ENCODE results near the gene TLR7. TPM values are rescaled to one million over a fixed set of nuclear protein-coding genes. Genes with fewer than 3 reads are reported as not detected.

TLR7 gene
- total and polyA plus RNA-seq, 2 donors from 2014 or later: 0.52 to 1.7 TPM

GRCh38 chrX:12911122-12911470 lies 44.2 kb downstream of the TLR7 start:
- H3K9ac ChIP-seq (ENCODE audit: low read length in 3 of 3): no peak overlapping the region
- H3K27me3 ChIP-seq (ENCODE audit: control insufficient read depth, insufficient read depth, low read length): peaks cover 3% of the 10 kb centered on the region
- FAIRE-seq (no peak), DNase-seq (no peak)
- intact Hi-C loops (cut with DNase I): no loop called here
- TF ChIP-seq CTCF (IDR thresholded peaks at IDR 0.05; ENCODE audit: borderline replicate concordance, extremely low read depth, insufficient read depth): no peak
- H3K27ac ChIP-seq (ENCODE audit: low read depth in 2 of 2, low read length in 2 of 2): no peak overlapping the region
- no peaks in the 10 kb centered on the region for H3K36me3 ChIP-seq (ENCODE audit: control insufficient read depth in 2 of 3, insufficient read depth in 3 of 3, low read length in 3 of 3)
- H3K4me3 ChIP-seq (ENCODE audit: low read length in 3 of 3): no peak overlapping the region
- no peaks in the 10 kb centered on the region for H3K9me3 ChIP-seq (ENCODE audit: control insufficient read depth in 2 of 3, insufficient read depth in 1 of 3, low read length in 3 of 3)
- no peaks in the 10 kb centered on the region for H3K4me1 ChIP-seq (ENCODE audit: control insufficient read depth in 2 of 3, insufficient read depth in 2 of 3, low read depth in 1 of 3, low read length in 3 of 3)

GRCh38 chrX:12912791-12913482 lies 46.1 kb downstream of the TLR7 start:
- no peak for TF ChIP-seq CTCF (IDR thresholded peaks at IDR 0.05; ENCODE audit: borderline replicate concordance, extremely low read depth, insufficient read depth)
- FAIRE-seq (no peak), DNase-seq (no peak)
- H3K27me3 ChIP-seq (ENCODE audit: control insufficient read depth, insufficient read depth, low read length): peaks cover 3% of the 10 kb centered on the region
- H3K36me3 ChIP-seq (ENCODE audit: control insufficient read depth in 2 of 3, insufficient read depth in 3 of 3, low read length in 3 of 3): no peaks in the 10 kb centered on the region
- H3K9ac ChIP-seq (ENCODE audit: low read length in 3 of 3): no peak overlapping the region
- no peak overlapping the region for H3K27ac ChIP-seq (ENCODE audit: low read depth in 2 of 2, low read length in 2 of 2)
- H3K4me1 ChIP-seq (ENCODE audit: control insufficient read depth in 2 of 3, insufficient read depth in 2 of 3, low read depth in 1 of 3, low read length in 3 of 3): no peaks in the 10 kb centered on the region
- intact Hi-C loops (cut with DNase I): no loop called here
- no peaks in the 10 kb centered on the region for H3K9me3 ChIP-seq (ENCODE audit: control insufficient read depth in 2 of 3, insufficient read depth in 1 of 3, low read length in 3 of 3)
- no peak overlapping the region for H3K4me3 ChIP-seq (ENCODE audit: low read length in 3 of 3)

- intact Hi-C loops (cut with DNase I): no loop called here
- TF ChIP-seq CTCF (IDR thresholded peaks at IDR 0.05; ENCODE audit: borderline replicate concordance, extremely low read depth, insufficient read depth): no peak
- FAIRE-seq (no peak), DNase-seq (no peak)
- H3K27ac ChIP-seq (ENCODE audit: low read depth in 2 of 2, low read length in 2 of 2): no peak overlapping the region
- no peaks in the 10 kb centered on the region for H3K36me3 ChIP-seq (ENCODE audit: control insufficient read depth in 2 of 3, insufficient read depth in 3 of 3, low read length in 3 of 3)
- no peak overlapping the region for H3K9ac ChIP-seq (ENCODE audit: low read length in 3 of 3)
- no peak overlapping the region for H3K4me3 ChIP-seq (ENCODE audit: low read length in 3 of 3)
- H3K4me1 ChIP-seq (ENCODE audit: control insufficient read depth in 2 of 3, insufficient read depth in 2 of 3, low read depth in 1 of 3, low read length in 3 of 3): no peaks in the 10 kb centered on the region
- no peaks in the 10 kb centered on the region for H3K9me3 ChIP-seq (ENCODE audit: control insufficient read depth in 2 of 3, insufficient read depth in 1 of 3, low read length in 3 of 3)
- no peaks in the 10 kb centered on the region for H3K27me3 ChIP-seq (ENCODE audit: control insufficient read depth, insufficient read depth, low read length)
These were observed 50.9 kb downstream of the TLR7 start for GRCh38 chrX:12917753-12918152.

GRCh38 chrX:12919051-12919450 lies 52.2 kb downstream of the TLR7 start:
- intact Hi-C loops (cut with DNase I): no loop called here
- H3K4me1 ChIP-seq (ENCODE audit: control insufficient read depth in 2 of 3, insufficient read depth in 2 of 3, low read depth in 1 of 3, low read length in 3 of 3): no peaks in the 10 kb centered on the region
- H3K9ac ChIP-seq (ENCODE audit: low read length in 3 of 3): no peak overlapping the region
- DNase-seq (no peak), FAIRE-seq (no peak)
- H3K4me3 ChIP-seq (ENCODE audit: low read length in 3 of 3): no peak overlapping the region
- H3K36me3 ChIP-seq (ENCODE audit: control insufficient read depth in 2 of 3, insufficient read depth in 3 of 3, low read length in 3 of 3): no peaks in the 10 kb centered on the region
- no peaks in the 10 kb centered on the region for H3K27me3 ChIP-seq (ENCODE audit: control insufficient read depth, insufficient read depth, low read length)
- H3K27ac ChIP-seq (ENCODE audit: low read depth in 2 of 2, low read length in 2 of 2): no peak overlapping the region
- H3K9me3 ChIP-seq (ENCODE audit: control insufficient read depth in 2 of 3, insufficient read depth in 1 of 3, low read length in 3 of 3): no peaks in the 10 kb centered on the region
- TF ChIP-seq CTCF (IDR thresholded peaks at IDR 0.05; ENCODE audit: borderline replicate concordance, extremely low read depth, insufficient read depth): no peak
